GM19023 (cell line): ENCODE results near the gene ACVR1.

Experiments used
- ATAC-seq: cut with Tn5 transposase; IDR thresholded peaks from one replicate; pipeline ENCODE4 v1.9.1; 2021; ENCODE audit warnings: mild to moderate bottlenecking, moderate library complexity; ENCODE audit not compliant: unreplicated experiment

The ACVR1 gene

DNA sequence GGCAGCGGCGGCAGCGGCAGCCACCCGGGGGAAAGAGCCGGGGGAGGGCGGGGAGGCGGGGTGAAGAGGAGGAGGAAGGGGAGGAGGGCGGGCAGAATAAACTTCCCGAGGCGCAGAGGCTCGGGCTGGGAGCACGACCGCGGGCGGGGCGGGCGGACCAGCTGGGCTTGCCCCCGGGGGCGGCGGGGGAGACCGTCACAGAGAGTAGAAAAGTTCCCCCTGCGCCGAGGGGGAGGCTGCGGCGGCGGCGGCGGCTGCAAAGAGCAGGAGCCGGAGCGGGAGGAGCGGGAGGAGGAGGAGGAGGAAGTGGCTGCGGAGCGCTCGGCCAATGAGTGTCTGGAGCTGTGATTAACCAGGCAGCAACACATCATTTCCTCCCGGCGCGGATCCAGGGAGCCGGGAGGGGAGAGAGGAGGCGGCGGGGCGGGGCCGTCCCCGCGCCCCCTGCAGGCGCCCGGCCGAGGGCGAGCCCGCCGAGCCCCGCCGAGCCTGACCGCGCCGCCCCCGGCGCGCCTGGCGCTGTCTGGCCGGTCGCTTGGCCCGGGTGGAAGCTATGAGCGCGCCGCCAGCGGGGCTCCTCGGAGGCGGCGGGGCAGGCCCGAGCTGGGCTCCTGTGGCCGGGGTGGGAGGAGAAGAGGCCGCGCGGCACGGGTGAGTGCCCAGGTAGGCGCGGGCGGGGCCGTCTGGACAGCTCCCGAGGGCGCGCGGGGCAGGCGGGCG lies at the start of gene ACVR1:
ACVR1 (minus strand) TSS at position 265 of the 720 bp plus-strand sequence. CDS start 76,837 bp downstream, outside the sequence.
- ATAC-seq: peak; percentile 82

- ATAC-seq: no peak
These were observed 48.9 kb upstream of the ACVR1 start for GRCh38 chr2:157925071-157925470.

DNA sequence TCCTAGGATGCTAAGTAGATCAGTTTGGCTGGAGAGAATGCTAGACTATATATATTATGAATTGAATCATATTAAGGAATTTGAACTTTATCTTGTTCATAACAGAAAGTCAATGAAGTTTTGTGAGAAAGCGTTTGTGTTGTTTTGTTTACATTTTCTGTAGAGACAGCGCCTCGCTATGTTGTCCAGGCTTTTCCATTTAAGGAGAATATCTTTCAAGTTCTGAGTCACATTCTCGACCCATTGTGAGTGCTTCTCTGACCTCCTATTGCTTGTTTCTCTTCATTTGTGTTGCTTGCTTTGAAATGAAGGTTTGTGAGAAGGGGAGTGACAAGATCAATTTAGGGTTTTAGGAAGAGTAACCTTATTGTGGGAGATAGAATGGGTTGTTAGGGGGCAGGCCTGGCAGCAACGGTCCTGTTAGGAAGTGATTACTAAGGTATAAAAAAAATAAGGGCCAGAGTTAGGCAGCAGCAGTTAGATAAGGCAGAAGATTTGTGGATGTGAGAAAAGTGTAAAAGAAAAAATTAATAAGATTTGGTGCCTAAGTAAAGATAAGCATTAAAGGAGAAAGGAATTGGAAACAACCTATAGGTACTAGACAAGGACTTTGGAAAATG lies 47.6 kb upstream of the ACVR1 start:
- no peak for ATAC-seq

- ATAC-seq: no peak
These were observed 46.7 kb upstream of the ACVR1 start for GRCh38 chr2:157922815-157923214.

- ATAC-seq: no peak
These were observed 46.2 kb upstream of the ACVR1 start for GRCh38 chr2:157922336-157922735.

GRCh38 chr2:157920736-157921135 lies 44.6 kb upstream of the ACVR1 start:
- ATAC-seq: no peak

DNA sequence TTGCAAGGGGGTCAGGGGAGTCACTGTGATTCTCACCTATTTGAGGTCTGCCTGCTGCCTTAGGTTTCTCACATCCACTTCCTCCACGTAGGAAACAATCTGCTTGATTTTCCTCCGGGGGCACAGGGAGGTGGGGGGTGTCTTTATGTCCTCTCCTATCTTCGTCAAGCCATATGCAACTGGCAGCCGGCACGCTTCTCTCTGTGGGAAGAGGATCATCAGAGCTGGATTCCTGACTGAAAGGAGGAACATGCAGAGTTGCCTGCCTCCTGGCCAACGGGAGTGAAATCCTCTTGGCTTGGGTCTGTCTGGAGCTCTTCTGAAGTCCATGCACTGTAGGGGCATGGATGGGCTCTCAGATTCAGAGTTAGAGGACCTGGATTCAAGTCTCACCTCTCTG lies 43.1 kb upstream of the ACVR1 start:
- no peak for ATAC-seq

DNA sequence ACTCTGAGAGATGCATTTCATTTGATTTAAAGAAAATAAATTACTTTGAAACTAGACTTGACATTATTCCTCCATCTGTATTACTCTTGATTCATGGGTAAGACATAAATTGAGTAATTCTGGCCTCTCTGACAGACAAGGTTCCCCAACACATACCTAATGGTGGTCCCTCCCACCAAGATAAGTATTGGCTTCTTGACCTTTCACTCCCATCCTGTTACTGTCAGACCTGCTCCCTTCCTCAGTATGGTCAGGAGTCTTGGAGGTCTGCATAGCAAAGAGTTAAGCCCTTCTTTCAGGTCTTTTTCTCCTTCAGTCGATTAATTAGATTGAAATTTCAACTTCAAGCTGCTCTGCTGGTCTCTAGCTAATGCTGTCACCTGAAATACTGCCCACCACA lies 42.2 kb upstream of the ACVR1 start:
- no peak for ATAC-seq

- no peak for ATAC-seq
These were observed 35.6 kb upstream of the ACVR1 start for GRCh38 chr2:157911750-157912149.

DNA sequence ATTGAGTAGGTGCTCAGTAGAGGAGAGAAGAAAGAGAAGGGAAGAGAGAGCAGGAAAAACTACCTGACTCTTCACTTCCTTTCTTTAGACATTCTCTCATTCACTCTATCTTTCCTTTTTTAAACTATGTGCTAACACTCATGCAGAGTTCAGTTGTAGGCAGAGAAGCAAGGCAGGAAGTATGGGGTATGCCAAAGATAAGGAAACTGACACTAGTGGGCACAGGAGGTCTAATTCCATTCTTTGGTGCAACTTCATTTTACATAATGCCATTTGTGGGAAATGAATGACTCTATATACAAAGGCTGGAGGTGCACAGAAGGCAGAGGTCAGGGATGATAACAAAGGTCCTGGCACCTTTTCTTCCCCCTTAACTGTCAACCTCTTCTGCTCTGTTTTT lies 35.1 kb upstream of the ACVR1 start:
- ATAC-seq: no peak

- ATAC-seq: no peak
These were observed 29.0 kb upstream of the ACVR1 start for GRCh38 chr2:157905092-157905491.

- no peak for ATAC-seq
These were observed 27.5 kb upstream of the ACVR1 start for GRCh38 chr2:157903626-157904025.

DNA sequence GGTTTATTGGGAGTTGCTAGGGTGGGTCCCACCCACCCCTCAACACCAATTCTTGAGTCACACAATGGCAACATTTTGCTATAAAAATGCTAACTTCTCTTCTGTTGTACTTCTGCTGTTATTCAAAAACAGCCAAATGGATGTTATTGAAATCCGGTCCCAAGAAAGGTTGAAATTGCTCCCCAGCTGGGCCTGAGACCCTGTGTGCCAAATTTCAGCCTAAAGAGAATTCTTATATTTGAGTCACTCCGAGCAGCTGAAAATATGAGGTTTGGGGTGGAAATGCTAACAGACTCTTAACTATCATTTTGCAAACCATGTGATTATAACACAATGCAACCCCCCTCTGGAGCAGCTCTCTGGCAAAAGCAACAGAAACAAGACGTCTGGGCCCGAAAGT lies 27.0 kb upstream of the ACVR1 start:
- ATAC-seq: no peak

- ATAC-seq: no peak
These were observed 26.6 kb upstream of the ACVR1 start for GRCh38 chr2:157902692-157903091.

GRCh38 chr2:157901325-157901724 lies 25.2 kb upstream of the ACVR1 start:
- ATAC-seq: no peak

DNA sequence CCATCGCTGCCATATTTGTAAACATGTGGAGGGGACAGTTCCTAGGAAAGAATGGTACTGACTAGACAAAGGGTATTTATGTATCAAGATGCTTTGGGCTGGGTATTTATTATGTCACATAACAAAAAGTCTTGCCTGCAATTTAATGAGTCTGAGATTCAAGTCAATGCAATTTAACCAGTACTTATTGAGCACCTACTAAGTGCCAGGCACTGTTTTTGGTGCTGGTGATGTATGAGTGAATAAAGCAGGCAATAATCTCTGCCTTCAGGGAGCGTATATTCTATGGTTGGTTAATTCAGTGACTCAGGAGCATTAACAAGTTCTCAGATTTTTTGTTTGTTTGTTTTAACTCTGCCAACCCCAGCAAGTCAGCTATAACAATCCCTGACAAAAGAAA lies 24.6 kb upstream of the ACVR1 start:
- ATAC-seq: no peak

GRCh38 chr2:157900203-157900602 lies 24.1 kb upstream of the ACVR1 start:
- no peak for ATAC-seq

GRCh38 chr2:157899125-157899839 lies 23.2 kb upstream of the ACVR1 start:
- ATAC-seq: peak; percentile 77

GRCh38 chr2:157898591-157898996 lies 22.5 kb upstream of the ACVR1 start:
- no peak for ATAC-seq

GRCh38 chr2:157897106-157897971 lies 21.2 kb upstream of the ACVR1 start:
- ATAC-seq: no peak

- no peak for ATAC-seq
These were observed 19.4 kb upstream of the ACVR1 start for GRCh38 chr2:157895531-157895930.
